ENCODE results near the gene INPP4B.

- no peak for TF ChIP-seq CTCF (conservative IDR thresholded peaks at IDR 0.05; ENCODE audit: low read length)
- TF ChIP-seq EZH2phosphoT487 (IDR thresholded peaks at IDR 0.05; ENCODE audit: borderline replicate concordance, low read depth, low read length): no peak
These were observed 754.4 kb downstream of the INPP4B start for GRCh38 chr4:142091691-142092182.
